Choroid plexus epithelial cell (primary cell): ENCODE measurements around the gene SPATC1L.

Source experiments
- DNase-seq: peaks from one replicate; pipeline ENCODE4 v3.0.0-alpha.2; 2010; ENCODE audit warnings: low read depth
- H3K4me3 ChIP-seq: 2 replicates; pipeline ENCODE4 v1.5.1; 2011; ENCODE audit warnings: low read depth, mild to moderate bottlenecking, control low read depth, low read length, moderate library complexity
- CTCF ChIP-seq: conservative IDR thresholded peaks from 2 replicates; pipeline ENCODE4 v1.5.1; 2011; ENCODE audit warnings: low read depth, mild to moderate bottlenecking, control low read depth, inconsistent platforms, low read length, moderate library complexity

The SPATC1L gene

GRCh38 chr21:46208761-46209721, 24.8 kb upstream of the SPATC1L start:
- H3K4me3 ChIP-seq, result no peak overlapping the region
- DNase-seq, result no peak
- TF ChIP-seq CTCF, result no peak

- TF ChIP-seq CTCF, result no peak
- DNase-seq, result no peak
- no peak overlapping the region for H3K4me3 ChIP-seq
Observed at GRCh38 chr21:46207920-46208591, 23.8 kb upstream of the SPATC1L start.

- H3K4me3 ChIP-seq, result no peak overlapping the region
- DNase-seq, result no peak
- TF ChIP-seq CTCF, result no peak
Observed at GRCh38 chr21:46207006-46207919, 23.0 kb upstream of the SPATC1L start.

- TF ChIP-seq CTCF, result no peak
- H3K4me3 ChIP-seq, result no peak overlapping the region
- DNase-seq, result no peak
Observed at GRCh38 chr21:46206163-46207005, 22.1 kb upstream of the SPATC1L start.

- DNase-seq, result no peak
- no peak overlapping the region for H3K4me3 ChIP-seq
- TF ChIP-seq CTCF, result no peak
Observed at GRCh38 chr21:46205766-46206162, 21.5 kb upstream of the SPATC1L start.

GRCh38 chr21:46205166-46205565, 20.9 kb upstream of the SPATC1L start:
- no peak overlapping the region for H3K4me3 ChIP-seq
- no peak for DNase-seq
- TF ChIP-seq CTCF, result no peak
